ENCODE results near the gene REG4. TPM values are rescaled to one million over a fixed set of nuclear protein-coding genes. Genes with fewer than 3 reads are reported as not detected.
A peak's percentile ranks its signal among the peaks of the same experiment; 100 is the strongest.

REG4 gene
- total RNA-seq, 1 donor from 2014 or later = 4.3 TPM

DNA sequence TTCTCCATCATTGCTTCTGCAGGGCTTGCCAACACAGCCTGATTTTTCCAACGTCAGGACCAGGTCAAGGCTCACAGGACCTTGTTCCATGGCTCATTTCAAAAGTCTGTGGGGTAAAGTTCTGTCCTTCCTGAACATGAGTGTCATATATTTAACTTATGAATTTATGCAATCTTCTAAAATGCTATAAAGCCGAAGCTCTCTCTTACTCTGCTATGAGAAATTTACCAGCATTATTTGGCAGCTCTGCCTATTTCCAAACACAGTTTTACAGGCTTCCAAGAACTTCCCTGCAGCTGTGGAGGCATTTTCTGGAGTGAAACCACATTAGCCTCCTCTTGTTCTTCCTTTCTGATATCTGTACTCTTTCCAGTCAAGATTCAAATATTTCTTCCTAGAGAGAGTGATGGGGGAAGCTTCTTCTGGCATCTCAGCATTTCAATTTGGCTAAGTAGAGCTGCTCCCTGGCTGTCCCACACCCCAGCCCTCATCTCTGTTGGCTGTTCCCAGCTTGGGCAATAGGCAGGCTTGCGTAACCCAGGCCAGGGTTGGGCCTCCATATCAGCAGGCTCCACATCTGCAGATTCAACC is 27.0 kb downstream of the REG4 start:
- Mint-ChIP-seq H3K4me3 (no peak overlapping the region), H3K27me3 (no peaks in the 10 kb centered on the region), H3K36me3 (no peaks in the 10 kb centered on the region), H3K27ac (no peak overlapping the region), H3K4me1 (ENCODE audit: unreplicated experiment) (peaks cover 64% of the 10 kb centered on the region), H3K9me3 (peaks cover 5% of the 10 kb centered on the region)
- TF ChIP-seq, protein P1, sequence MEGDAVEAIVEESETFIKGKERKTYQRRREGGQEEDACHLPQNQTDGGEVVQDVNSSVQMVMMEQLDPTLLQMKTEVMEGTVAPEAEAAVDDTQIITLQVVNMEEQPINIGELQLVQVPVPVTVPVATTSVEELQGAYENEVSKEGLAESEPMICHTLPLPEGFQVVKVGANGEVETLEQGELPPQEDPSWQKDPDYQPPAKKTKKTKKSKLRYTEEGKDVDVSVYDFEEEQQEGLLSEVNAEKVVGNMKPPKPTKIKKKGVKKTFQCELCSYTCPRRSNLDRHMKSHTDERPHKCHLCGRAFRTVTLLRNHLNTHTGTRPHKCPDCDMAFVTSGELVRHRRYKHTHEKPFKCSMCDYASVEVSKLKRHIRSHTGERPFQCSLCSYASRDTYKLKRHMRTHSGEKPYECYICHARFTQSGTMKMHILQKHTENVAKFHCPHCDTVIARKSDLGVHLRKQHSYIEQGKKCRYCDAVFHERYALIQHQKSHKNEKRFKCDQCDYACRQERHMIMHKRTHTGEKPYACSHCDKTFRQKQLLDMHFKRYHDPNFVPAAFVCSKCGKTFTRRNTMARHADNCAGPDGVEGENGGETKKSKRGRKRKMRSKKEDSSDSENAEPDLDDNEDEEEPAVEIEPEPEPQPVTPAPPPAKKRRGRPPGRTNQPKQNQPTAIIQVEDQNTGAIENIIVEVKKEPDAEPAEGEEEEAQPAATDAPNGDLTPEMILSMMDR (conservative IDR thresholded peaks at IDR 0.05) = no peak
- no peak for DNase-seq (ENCODE audit: extremely low spot score, unreplicated experiment)

DNA sequence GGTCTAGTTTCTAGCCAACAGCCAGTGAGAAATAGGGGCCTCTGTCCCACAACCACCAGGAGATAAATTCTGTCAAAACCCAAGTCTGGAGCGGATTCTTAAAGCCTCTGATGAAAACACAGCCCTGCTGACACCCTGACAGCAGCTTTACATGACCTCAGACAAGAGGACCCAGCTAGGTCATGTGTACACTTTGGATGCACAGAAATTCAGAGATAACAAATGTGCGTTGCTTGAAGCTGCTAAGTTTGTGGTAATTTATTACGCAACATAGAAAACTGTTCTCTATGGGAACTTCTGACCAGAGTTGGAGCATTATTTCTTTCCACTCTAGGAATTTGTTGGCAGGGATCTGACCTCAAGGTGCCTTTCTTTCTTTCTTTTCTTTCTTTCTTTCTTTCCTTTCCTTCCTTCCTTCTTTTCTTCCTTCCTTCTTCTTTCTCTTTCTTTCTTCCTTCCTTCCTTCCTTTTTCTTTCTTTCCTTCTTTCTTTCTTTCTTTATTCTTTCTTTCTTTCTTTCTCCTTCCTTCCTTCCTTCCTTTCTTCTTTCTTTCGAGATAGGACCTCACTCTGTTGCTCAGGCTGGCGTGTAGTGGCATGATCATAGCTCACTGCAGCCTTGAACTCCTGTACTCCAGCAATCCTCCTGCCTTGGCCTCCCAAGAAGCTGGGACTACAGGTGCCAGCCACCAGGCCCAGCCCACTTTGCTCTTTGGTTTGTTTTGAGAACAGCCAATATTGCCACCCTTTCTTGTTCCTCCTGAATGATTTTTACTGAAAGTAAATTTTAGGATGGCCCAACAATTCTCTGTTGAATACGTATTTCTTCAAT is 27.7 kb downstream of the REG4 start:
- Mint-ChIP-seq H3K36me3 (no peaks in the 10 kb centered on the region), H3K4me1 (ENCODE audit: unreplicated experiment) (peaks cover 68% of the 10 kb centered on the region), H3K27me3 (no peaks in the 10 kb centered on the region), H3K27ac (peak overlapping the region; percentile 48), H3K4me3 (peak overlapping the region; percentile 19), H3K9me3 (peaks cover 5% of the 10 kb centered on the region)
- DNase-seq (ENCODE audit: extremely low spot score, unreplicated experiment) = no peak
- TF ChIP-seq, protein P1 (conservative IDR thresholded peaks at IDR 0.05) = no peak

DNA sequence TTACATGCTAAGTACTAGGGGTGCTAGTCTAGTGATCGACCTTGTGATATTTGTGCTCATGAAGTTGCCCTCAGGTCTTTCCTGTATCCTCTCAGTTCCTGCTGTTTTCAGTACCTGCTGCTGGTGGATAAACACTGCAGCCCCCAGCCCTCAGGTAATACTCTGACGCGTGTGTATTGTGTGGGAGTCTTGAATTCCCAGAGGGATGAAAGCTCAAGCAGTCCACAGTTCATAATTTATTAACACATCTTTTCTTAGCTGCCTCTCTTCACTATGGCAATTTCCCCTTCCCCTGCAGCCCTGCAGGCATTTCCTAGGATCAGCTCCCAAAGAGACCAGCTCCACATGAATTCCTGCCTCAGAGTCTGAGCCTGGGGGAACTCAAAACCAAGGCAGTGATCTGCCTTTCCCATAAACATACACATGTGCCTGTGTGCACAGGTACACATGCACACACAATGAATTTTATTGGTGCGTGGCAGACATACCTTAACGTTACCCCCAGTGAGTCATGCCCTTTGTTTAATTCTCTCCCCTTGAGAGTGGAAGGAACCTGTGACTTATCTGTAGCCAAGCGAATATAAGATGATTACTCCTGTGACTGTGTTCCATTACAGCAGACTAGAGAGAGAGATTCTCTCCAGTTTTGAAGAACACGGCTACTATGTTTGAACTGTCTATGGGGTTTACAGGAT is 28.5 kb downstream of the REG4 start:
- Mint-ChIP-seq H3K9me3 (peaks cover 5% of the 10 kb centered on the region), H3K27ac (peak overlapping the region; percentile 48)

DNA sequence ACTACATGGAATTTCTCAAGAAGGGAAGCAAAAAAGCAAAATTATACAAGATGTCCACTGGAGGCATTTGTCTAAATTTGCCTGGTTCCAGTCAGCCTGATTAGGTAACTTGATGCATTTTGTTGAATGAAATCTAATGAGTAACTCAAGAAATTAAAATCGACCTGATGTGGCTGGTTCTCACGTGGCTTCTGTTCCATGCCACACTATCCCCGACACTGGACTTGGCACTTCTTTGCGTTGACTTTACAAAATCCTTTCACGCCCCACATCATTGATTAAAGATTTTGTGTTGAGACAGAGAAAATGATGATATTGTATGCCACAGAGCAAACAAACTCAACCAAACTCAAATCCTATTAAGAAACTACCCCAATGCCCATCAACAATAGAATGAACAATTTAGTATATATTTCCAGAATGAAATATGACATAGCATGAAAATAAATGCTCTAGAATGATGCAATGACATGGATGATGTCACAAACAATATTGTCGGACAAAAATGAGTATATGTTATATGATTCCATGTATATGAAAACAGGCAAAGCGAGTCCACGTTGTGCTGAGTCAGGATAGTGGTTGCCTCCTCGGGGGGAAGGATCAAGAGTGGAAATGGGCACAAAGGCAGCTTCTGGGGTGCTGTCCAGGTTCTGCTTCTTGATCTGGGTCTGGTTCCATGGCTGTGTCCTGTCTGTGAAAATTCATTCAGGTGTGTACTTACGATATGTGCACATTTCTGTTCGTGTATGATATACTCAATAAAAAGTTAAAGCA is 29.6 kb downstream of the REG4 start:
- DNase-seq (ENCODE audit: extremely low spot score, unreplicated experiment) = no peak
- H3K4me3 Mint-ChIP-seq = no peak overlapping the region
- peaks cover 64% of the 10 kb centered on the region for H3K4me1 Mint-ChIP-seq (ENCODE audit: unreplicated experiment)
- peaks cover 5% of the 10 kb centered on the region for H3K9me3 Mint-ChIP-seq
- TF ChIP-seq, protein P1 (conservative IDR thresholded peaks at IDR 0.05) = no peak
- H3K27me3 Mint-ChIP-seq = no peaks in the 10 kb centered on the region
- H3K27ac Mint-ChIP-seq = no peak overlapping the region
- H3K36me3 Mint-ChIP-seq = peaks cover 1% of the 10 kb centered on the region

More for the DNA sequence above, 28.5 kb downstream of the REG4 start:
- Mint-ChIP-seq H3K27me3 (no peaks in the 10 kb centered on the region), H3K36me3 (no peaks in the 10 kb centered on the region), H3K4me1 (ENCODE audit: unreplicated experiment) (peaks cover 68% of the 10 kb centered on the region), H3K4me3 (peak overlapping the region; percentile 19)
- TF ChIP-seq, protein P1 (conservative IDR thresholded peaks at IDR 0.05) = no peak
- DNase-seq (ENCODE audit: extremely low spot score, unreplicated experiment) = no peak

DNA sequence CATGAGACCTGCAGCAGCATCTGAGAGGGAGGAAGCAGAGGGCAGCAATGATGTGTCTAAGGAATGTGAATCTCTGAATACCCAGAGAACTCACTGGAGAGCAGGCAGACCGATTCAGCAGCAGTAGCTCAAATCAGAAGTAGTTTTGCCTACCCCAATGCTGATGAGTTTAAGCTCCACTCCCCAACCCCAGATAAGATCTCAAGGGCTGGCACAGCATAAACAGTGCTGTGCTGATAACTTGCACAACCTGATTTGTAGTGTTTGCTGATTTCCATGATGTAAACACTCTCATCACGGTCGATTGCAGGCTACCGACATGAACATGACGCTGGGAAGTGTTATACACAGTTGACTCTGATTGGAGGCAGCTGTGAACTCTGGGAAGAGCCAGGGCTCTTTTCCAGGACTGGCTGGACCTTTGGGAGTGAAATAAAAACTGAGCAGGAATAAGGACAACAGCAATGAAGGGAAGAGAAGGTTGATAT is 31.3 kb downstream of the REG4 start:
- Mint-ChIP-seq H3K27me3 (no peaks in the 10 kb centered on the region), H3K27ac (peak overlapping the region; percentile 85), H3K36me3 (peaks cover 3% of the 10 kb centered on the region), H3K4me1 (ENCODE audit: unreplicated experiment) (peaks cover 53% of the 10 kb centered on the region), H3K4me3 (peak overlapping the region; percentile 62), H3K9me3 (peaks cover 5% of the 10 kb centered on the region)
- no peak for DNase-seq (ENCODE audit: extremely low spot score, unreplicated experiment)
- TF ChIP-seq, protein P1 (conservative IDR thresholded peaks at IDR 0.05) = no peak

Measured in type B pancreatic cell (in vitro differentiated cells).